Ectodermal cell (in vitro differentiated cells): ENCODE measurements around the gene ZC3H18.

Source experiments
- H3K27ac ChIP-seq: 2 replicates; pipeline ENCODE4 v1.7.0; 2013; ENCODE audit warnings: mild to moderate bottlenecking, low read depth, low read length; ENCODE audit not compliant: insufficient read depth, poor library complexity, severe bottlenecking
- H3K27me3 ChIP-seq: 2 replicates; pipeline ENCODE4 v1.7.0; 2013; ENCODE audit warnings: mild to moderate bottlenecking, low read length; ENCODE audit not compliant: insufficient read depth, control insufficient read depth, poor library complexity, severe bottlenecking
- H3K36me3 ChIP-seq: one replicate; pipeline ENCODE4 v1.7.0; 2013; ENCODE audit warnings: low read length; ENCODE audit not compliant: control insufficient read depth, insufficient read depth
- H3K4me1 ChIP-seq: one replicate; pipeline ENCODE4 v1.7.0; 2013; ENCODE audit warnings: low read length; ENCODE audit not compliant: control insufficient read depth, insufficient read depth
- H3K4me3 ChIP-seq: 2 replicates; pipeline ENCODE4 v1.7.0; 2013; ENCODE audit warnings: low read depth, low read length, control low read depth; ENCODE audit not compliant: insufficient read depth
- H3K9me3 ChIP-seq: 2 replicates; pipeline ENCODE4 v1.7.0; 2013; ENCODE audit warnings: mild to moderate bottlenecking, low read length, moderate library complexity; ENCODE audit not compliant: control insufficient read depth
- WGBS, 2 experiments: methylation state at CpG; one replicate each; pipeline ENCODE4 v1.1.7; 2013; ENCODE audit warnings: missing lambda C conversion rate in 2 of 2; 5-methylcytosine and 5-hydroxymethylcytosine counted together

The ZC3H18 gene

GRCh38 chr16:88539261-88539651 lies 30.9 kb upstream of the ZC3H18 start:
- Histone ChIP-seq H3K27ac (no peak overlapping the region), H3K36me3 (no peaks in the 10 kb centered on the region), H3K4me1 (peaks cover 7% of the 10 kb centered on the region), H3K27me3 (peaks cover 22% of the 10 kb centered on the region), H3K4me3 (no peak overlapping the region), H3K9me3 (no peaks in the 10 kb centered on the region)
- 87 to 90% methylated on average over 12 of the region's 12 CpGs for WGBS, 2 experiments

GRCh38 chr16:88539652-88540345 lies 30.4 kb upstream of the ZC3H18 start:
- H3K36me3 ChIP-seq: no peaks in the 10 kb centered on the region
- no peak overlapping the region for H3K27ac ChIP-seq
- H3K9me3 ChIP-seq: no peaks in the 10 kb centered on the region
- 76 to 77% methylated on average over 25 to 26 of the region's 26 CpGs for WGBS, 2 experiments
- H3K4me3 ChIP-seq: no peak overlapping the region
- H3K4me1 ChIP-seq: peaks cover 6% of the 10 kb centered on the region
- peaks cover 22% of the 10 kb centered on the region for H3K27me3 ChIP-seq

GRCh38 chr16:88540346-88540977 lies 29.7 kb upstream of the ZC3H18 start:
- Histone ChIP-seq H3K36me3 (no peaks in the 10 kb centered on the region), H3K4me1 (no peaks in the 10 kb centered on the region), H3K27ac (no peak overlapping the region), H3K9me3 (no peaks in the 10 kb centered on the region), H3K27me3 (peaks cover 29% of the 10 kb centered on the region), H3K4me3 (no peak overlapping the region)
- 73 to 79% methylated on average over 20 of the region's 20 CpGs for WGBS, 2 experiments

DNA sequence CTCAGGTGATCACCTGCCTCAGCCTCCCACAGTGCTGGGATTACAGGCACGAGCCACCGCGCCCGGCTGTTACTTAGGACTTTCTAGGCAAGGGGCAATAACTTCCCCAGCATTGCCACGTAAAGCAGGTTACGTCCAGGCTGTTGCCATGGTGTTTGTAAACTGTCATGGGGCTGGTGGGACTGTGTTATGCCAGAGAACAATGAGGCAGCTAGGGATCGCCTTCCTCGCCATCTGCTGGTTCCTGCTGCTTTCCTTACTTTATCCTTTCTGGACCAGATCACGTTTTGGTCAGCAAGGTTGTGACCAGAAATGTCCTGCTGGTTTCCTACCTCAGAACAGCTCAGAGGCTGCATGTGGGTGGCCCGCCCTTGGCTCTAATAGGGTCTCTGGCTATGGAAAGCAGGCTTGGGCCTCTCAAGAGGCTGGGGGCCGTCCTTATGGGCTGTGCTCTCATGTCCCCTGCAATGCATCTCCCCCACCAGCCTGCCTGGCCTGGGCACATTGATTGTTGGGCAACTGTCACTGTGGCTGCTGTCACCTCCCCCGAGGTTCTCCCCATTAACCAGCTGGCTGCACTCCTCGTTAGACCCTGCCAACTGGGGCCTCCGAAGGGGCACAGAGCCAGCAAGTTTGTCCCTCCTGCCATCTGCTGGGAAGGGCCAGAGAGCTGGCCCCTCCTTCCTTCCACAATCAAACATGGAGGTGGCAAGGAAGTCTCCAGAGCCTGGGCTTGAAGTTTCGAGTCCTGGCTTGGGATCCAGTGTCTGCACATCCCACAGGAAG lies 28.2 kb upstream of the ZC3H18 start:
- 70 to 72% methylated on average over 15 of the region's 15 CpGs for WGBS, 2 experiments
- Histone ChIP-seq H3K27me3 (peaks cover 43% of the 10 kb centered on the region), H3K27ac (no peak overlapping the region), H3K4me1 (no peaks in the 10 kb centered on the region), H3K9me3 (no peaks in the 10 kb centered on the region), H3K4me3 (no peak overlapping the region), H3K36me3 (no peaks in the 10 kb centered on the region)

- no peaks in the 10 kb centered on the region for H3K9me3 ChIP-seq
- 79 to 85% methylated on average over 8 of the region's 8 CpGs for WGBS, 2 experiments
- H3K4me3 ChIP-seq: no peak overlapping the region
- no peak overlapping the region for H3K27ac ChIP-seq
- H3K36me3 ChIP-seq: no peaks in the 10 kb centered on the region
- H3K27me3 ChIP-seq: peaks cover 51% of the 10 kb centered on the region
- H3K4me1 ChIP-seq: no peaks in the 10 kb centered on the region
These were observed 26.9 kb upstream of the ZC3H18 start for GRCh38 chr16:88543230-88543813.

DNA sequence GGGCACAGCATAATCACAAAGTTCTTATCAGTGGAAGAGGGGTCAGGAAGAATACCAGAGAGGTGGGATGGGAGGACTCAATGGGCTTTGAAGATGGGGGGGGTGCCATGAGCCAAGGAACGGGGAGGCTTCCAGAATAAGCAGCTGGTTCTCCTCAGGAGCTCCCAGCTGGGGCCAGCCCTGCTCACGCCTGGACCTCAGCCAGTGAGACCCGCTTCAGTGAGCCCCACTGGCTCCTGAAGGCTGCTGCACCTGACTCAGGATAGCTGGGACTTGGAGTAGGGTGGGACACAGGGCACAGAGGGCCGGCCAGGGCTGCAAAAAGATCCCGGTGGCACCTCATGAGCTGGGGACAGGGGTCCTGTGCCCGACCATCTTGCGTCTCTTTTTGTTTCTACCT lies 24.4 kb upstream of the ZC3H18 start:
- Histone ChIP-seq H3K9me3 (no peaks in the 10 kb centered on the region), H3K36me3 (no peaks in the 10 kb centered on the region), H3K27ac (no peak overlapping the region), H3K27me3 (peaks cover 50% of the 10 kb centered on the region), H3K4me3 (no peak overlapping the region), H3K4me1 (peaks cover 11% of the 10 kb centered on the region)
- WGBS, 2 experiments: 73 to 82% methylated on average over 7 of the region's 7 CpGs

- Histone ChIP-seq H3K4me3 (no peak overlapping the region), H3K36me3 (no peaks in the 10 kb centered on the region), H3K9me3 (no peaks in the 10 kb centered on the region), H3K27me3 (peaks cover 50% of the 10 kb centered on the region), H3K27ac (no peak overlapping the region), H3K4me1 (peaks cover 16% of the 10 kb centered on the region)
- WGBS, 2 experiments: 83 to 84% methylated on average over 15 of the region's 15 CpGs
These were observed 21.9 kb upstream of the ZC3H18 start for GRCh38 chr16:88548131-88548874.

GRCh38 chr16:88548985-88549384 lies 21.2 kb upstream of the ZC3H18 start:
- no peaks in the 10 kb centered on the region for H3K36me3 ChIP-seq
- H3K4me1 ChIP-seq: peaks cover 16% of the 10 kb centered on the region
- WGBS, 2 experiments: 84 to 87% methylated on average over 13 of the region's 13 CpGs
- no peaks in the 10 kb centered on the region for H3K9me3 ChIP-seq
- H3K27me3 ChIP-seq: peaks cover 50% of the 10 kb centered on the region
- no peak overlapping the region for H3K4me3 ChIP-seq
- no peak overlapping the region for H3K27ac ChIP-seq

GRCh38 chr16:88549671-88550245 lies 20.4 kb upstream of the ZC3H18 start:
- H3K9me3 ChIP-seq: no peaks in the 10 kb centered on the region
- peaks cover 50% of the 10 kb centered on the region for H3K27me3 ChIP-seq
- no peaks in the 10 kb centered on the region for H3K36me3 ChIP-seq
- no peak overlapping the region for H3K27ac ChIP-seq
- peaks cover 17% of the 10 kb centered on the region for H3K4me1 ChIP-seq
- H3K4me3 ChIP-seq: no peak overlapping the region
- WGBS, 2 experiments: 73 to 77% methylated on average over 12 of the region's 12 CpGs
